ENCODE data around the gene PFKFB2. TPM values are rescaled to one million over a fixed set of nuclear protein-coding genes. Genes with fewer than 3 reads are reported as not detected.

PFKFB2 gene
- total and polyA plus RNA-seq, 4 donors, result 3.0 to 13.7 (median 7.8) TPM

DNA sequence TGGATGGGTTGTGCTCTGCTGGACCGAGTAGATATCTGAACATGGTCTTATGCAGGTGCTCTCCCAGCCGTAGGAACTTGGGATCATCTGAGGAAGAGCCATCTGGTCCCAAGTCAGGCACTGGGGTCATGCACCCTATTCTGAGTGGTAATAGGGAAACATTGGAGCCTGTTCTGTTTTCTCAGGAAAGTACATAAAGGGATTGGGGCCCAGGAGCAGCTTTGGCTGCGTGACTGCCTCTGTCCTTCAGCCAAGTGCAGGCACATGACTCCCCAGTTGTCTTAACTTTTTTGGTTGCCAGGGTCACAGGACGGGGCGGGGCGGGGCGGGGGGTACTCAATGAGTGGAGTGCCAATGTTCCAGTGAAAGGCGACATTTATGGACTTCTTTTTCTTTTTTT, 11.5 kb downstream of the PFKFB2 start:
- Histone ChIP-seq H3K4me3 (ENCODE audit: low read length in 2 of 2) (no peak overlapping the region), H3K36me3 (ENCODE audit: control insufficient read depth in 1 of 2, insufficient read depth in 2 of 2, low read length in 1 of 2) (peaks cover 3 to 9% of the 10 kb centered on the region in 2 donors), H3K27ac (ENCODE audit: low read depth in 1 of 2, low read length in 2 of 2) (no peak overlapping the region), H3K4me1 (ENCODE audit: control insufficient read depth in 1 of 2, insufficient read depth in 2 of 2, low read length in 2 of 2) (no peaks in the 10 kb centered on the region), H3K27me3 (ENCODE audit: control insufficient read depth in 1 of 2, insufficient read depth in 2 of 2, low read length in 1 of 2) (no peaks in the 10 kb centered on the region), H3K9me3 (ENCODE audit: control insufficient read depth, low read length) (no peaks in the 10 kb centered on the region)
- intact Hi-C loops (cut with DNase I), result no loop called here
- 52 to 69% methylated on average over 8 of the region's 8 CpGs for whole genome bisulfite sequencing, 2 donors
- no peak for DNase-seq
- peak; percentile 57 for ATAC-seq (ENCODE audit: low FRiP score)

DNA sequence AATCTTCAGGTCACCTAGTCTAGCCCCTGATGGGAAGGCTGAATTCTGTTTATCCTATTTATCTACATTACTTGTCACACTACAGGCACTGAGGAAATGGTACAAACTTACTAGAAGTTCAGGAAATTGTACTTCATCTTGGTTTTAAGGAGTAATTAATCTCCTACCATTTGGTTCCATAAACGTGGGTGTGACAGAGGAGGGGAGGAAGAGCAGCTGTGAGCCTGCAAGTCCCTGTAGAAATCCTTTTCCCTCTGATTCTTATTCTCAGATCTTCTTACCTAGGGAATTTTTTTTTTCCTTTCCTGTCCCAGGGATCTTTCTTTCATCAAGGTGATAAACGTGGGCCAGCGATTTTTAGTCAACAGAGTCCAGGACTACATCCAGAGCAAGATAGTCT, 14.1 kb downstream of the PFKFB2 start:
- Histone ChIP-seq H3K4me1 (ENCODE audit: control insufficient read depth in 1 of 2, insufficient read depth in 2 of 2, low read length in 2 of 2) (no peaks in the 10 kb centered on the region), H3K4me3 (ENCODE audit: low read length in 2 of 2) (no peak overlapping the region), H3K9me3 (ENCODE audit: control insufficient read depth, low read length) (no peaks in the 10 kb centered on the region), H3K27ac (ENCODE audit: low read depth in 1 of 2, low read length in 2 of 2) (no peak overlapping the region), H3K36me3 (ENCODE audit: control insufficient read depth in 1 of 2, insufficient read depth in 2 of 2, low read length in 1 of 2) (peaks cover 3 to 9% of the 10 kb centered on the region in 2 donors), H3K27me3 (ENCODE audit: control insufficient read depth in 1 of 2, insufficient read depth in 2 of 2, low read length in 1 of 2) (no peaks in the 10 kb centered on the region)
- 55 to 63% methylated on average over 3 of the region's 3 CpGs for WGBS, 2 donors
- ATAC-seq (ENCODE audit: low FRiP score) (no peak), DNase-seq (no peak)
- intact Hi-C loops (cut with DNase I), result no loop called here

DNA sequence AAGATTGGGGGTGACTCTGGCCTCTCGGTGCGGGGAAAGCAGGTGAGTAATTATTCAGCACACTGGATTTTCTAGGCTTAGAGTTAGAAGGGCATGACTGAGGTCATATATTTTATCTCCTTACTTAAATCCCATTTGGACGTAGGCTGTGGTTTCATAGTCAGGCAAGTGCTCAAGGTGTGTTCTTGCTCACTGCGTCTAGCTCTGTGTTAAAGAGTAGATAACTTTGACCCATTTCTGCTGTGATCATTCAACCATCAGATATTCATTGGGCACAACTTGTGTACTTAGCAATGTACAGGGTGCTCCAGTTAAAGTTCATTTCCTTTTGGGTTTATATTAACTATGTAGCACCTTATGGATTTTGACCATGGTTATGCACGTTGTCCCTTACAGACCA, 14.6 kb downstream of the PFKFB2 start:
- Histone ChIP-seq H3K4me3 (ENCODE audit: low read length in 2 of 2) (no peak overlapping the region), H3K4me1 (ENCODE audit: control insufficient read depth in 1 of 2, insufficient read depth in 2 of 2, low read length in 2 of 2) (no peaks in the 10 kb centered on the region), H3K27ac (ENCODE audit: low read depth in 1 of 2, low read length in 2 of 2) (no peak overlapping the region), H3K36me3 (ENCODE audit: control insufficient read depth in 1 of 2, insufficient read depth in 2 of 2, low read length in 1 of 2) (peaks cover 3 to 9% of the 10 kb centered on the region in 2 donors), H3K27me3 (ENCODE audit: control insufficient read depth in 1 of 2, insufficient read depth in 2 of 2, low read length in 1 of 2) (no peaks in the 10 kb centered on the region), H3K9me3 (ENCODE audit: control insufficient read depth, low read length) (no peaks in the 10 kb centered on the region)
- intact Hi-C loops (cut with DNase I), result no loop called here
- WGBS, 2 donors, result 72 to 81% methylated on average over 5 of the region's 5 CpGs
- ATAC-seq (ENCODE audit: low FRiP score) (no peak), DNase-seq (no peak)

DNA sequence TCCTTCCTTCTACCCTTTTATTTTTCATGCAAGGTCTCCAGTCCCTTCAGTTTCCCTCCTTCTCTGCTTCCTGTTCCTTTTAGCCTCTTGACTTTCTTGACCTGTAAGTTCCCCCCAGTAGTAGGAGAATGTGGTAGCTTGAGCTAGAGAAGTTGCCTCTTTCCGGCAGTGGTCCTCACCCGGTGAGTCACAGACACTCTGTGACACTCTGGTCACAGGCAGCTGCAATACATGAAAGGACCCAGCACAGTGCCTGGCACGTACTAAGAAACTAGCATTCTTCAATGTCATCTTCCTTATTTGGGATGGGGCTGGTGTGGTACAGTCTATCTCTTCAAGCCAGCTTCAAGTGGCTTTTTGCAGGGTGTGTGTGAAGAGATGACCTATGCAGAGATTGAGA, 16.0 kb downstream of the PFKFB2 start:
- WGBS, 2 donors, result 84 to 92% methylated on average over 3 of the region's 3 CpGs
- no peak overlapping the region for H3K4me3 ChIP-seq (ENCODE audit: low read length in 2 of 2)
- H3K4me1 ChIP-seq (ENCODE audit: control insufficient read depth in 1 of 2, insufficient read depth in 2 of 2, low read length in 2 of 2), result no peaks in the 10 kb centered on the region
- ATAC-seq (ENCODE audit: low FRiP score), result no peak
- no peaks in the 10 kb centered on the region for H3K9me3 ChIP-seq (ENCODE audit: control insufficient read depth, low read length)
- no peak for DNase-seq
- H3K27ac ChIP-seq (ENCODE audit: low read depth in 1 of 2, low read length in 2 of 2), result no peak overlapping the region
- intact Hi-C loops (cut with DNase I), result no loop called here
- no peaks in the 10 kb centered on the region for H3K27me3 ChIP-seq (ENCODE audit: control insufficient read depth in 1 of 2, insufficient read depth in 2 of 2, low read length in 1 of 2)
- H3K36me3 ChIP-seq (ENCODE audit: control insufficient read depth in 1 of 2, insufficient read depth in 2 of 2, low read length in 1 of 2), result peaks cover 0 to 3% of the 10 kb centered on the region in 2 donors

DNA sequence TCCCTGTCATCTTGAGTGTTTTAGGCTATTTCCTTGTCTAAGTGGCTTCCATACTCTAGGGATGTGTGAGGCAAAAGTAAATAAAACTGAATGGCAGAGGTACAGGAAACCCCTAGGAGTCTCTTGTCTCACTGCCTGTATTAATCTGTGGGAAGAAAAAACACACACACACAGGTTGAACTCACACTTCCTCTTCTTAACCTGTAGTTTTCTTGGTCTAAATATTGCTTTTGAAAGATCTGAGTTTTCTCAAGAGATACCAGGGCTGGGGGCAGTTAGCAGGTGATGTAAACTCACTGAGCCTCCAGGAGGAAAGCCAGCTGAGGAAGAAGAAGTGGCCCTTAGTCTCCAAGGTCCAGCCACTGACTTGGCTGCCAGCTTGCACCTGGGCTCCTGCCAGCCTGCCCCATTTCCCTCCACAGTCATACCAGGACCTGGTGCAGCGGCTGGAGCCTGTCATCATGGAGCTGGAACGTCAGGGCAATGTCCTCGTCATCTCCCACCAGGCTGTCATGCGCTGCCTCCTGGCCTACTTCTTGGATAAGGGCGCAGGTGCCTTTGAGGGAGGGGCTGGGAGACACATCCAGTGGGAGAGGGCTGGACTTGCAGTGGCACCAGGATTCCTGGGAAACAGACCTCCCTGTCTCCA, 16.9 kb downstream of the PFKFB2 start:
- no peaks in the 10 kb centered on the region for H3K27me3 ChIP-seq (ENCODE audit: control insufficient read depth in 1 of 2, insufficient read depth in 2 of 2, low read length in 1 of 2)
- no peak overlapping the region for H3K27ac ChIP-seq (ENCODE audit: low read depth in 1 of 2, low read length in 2 of 2)
- DNase-seq (no peak), ATAC-seq (ENCODE audit: low FRiP score) (no peak)
- WGBS, 2 donors, result 92 to 94% methylated on average over 5 of the region's 5 CpGs
- peaks cover 0 to 3% of the 10 kb centered on the region in 2 donors for H3K36me3 ChIP-seq (ENCODE audit: control insufficient read depth in 1 of 2, insufficient read depth in 2 of 2, low read length in 1 of 2)
- intact Hi-C loops (cut with DNase I), result no loop called here
- no peaks in the 10 kb centered on the region for H3K9me3 ChIP-seq (ENCODE audit: control insufficient read depth, low read length)
- no peaks in the 10 kb centered on the region for H3K4me1 ChIP-seq (ENCODE audit: control insufficient read depth in 1 of 2, insufficient read depth in 2 of 2, low read length in 2 of 2)
- H3K4me3 ChIP-seq (ENCODE audit: low read length in 2 of 2), result no peak overlapping the region

DNA sequence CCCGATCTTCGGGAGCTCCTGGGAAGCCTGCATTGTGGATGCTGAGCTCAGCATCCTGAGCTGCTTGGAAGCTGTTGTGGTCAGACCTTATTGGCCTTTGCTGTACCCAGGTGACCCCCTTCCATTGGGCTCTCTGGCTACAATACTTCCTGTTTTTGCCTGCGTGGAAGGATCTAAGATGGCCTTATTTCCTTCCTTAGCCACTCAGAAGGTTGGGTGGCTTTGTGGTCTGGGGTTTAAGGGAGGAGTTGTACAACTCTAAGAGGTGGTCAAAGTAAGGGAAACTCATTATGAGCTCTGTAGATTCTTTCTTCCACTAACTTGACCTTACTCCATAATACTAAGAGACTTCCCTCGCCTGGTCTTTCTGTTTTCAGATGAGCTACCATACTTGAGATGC, 17.7 kb downstream of the PFKFB2 start:
- Histone ChIP-seq H3K4me1 (ENCODE audit: control insufficient read depth in 1 of 2, insufficient read depth in 2 of 2, low read length in 2 of 2) (no peaks in the 10 kb centered on the region), H3K27ac (ENCODE audit: low read depth in 1 of 2, low read length in 2 of 2) (no peak overlapping the region), H3K27me3 (ENCODE audit: control insufficient read depth in 1 of 2, insufficient read depth in 2 of 2, low read length in 1 of 2) (no peaks in the 10 kb centered on the region), H3K9me3 (ENCODE audit: control insufficient read depth, low read length) (no peaks in the 10 kb centered on the region), H3K4me3 (ENCODE audit: low read length in 2 of 2) (no peak overlapping the region), H3K36me3 (ENCODE audit: control insufficient read depth in 1 of 2, insufficient read depth in 2 of 2, low read length in 1 of 2) (peaks cover 0 to 3% of the 10 kb centered on the region in 2 donors)
- intact Hi-C loops (cut with DNase I), result no loop called here
- ATAC-seq (ENCODE audit: low FRiP score) (no peak), DNase-seq (no peak)
- WGBS, 2 donors, result 93 to 96% methylated on average over 4 of the region's 4 CpGs

DNA sequence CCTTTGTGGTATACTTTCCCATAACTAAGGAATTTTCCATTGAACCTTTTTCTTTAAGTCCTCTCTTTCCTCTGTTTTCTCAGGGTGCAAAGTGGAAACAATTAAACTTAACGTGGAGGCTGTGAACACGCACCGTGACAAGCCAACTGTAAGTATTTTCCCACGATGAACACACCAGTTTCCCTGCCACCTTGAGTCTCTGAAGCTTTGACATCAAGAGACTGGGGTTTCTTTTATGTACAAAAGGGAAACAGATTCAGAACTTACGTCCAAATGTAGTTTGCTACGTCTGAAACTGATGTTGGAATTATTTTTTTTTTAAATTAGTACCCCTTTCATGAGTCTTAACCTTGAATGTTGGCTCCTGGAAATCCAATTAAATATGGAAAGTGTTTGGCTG, 18.4 kb downstream of the PFKFB2 start:
- Histone ChIP-seq H3K4me3 (ENCODE audit: low read length in 2 of 2) (no peak overlapping the region), H3K36me3 (ENCODE audit: control insufficient read depth in 1 of 2, insufficient read depth in 2 of 2, low read length in 1 of 2) (peaks cover 0 to 3% of the 10 kb centered on the region in 2 donors), H3K4me1 (ENCODE audit: control insufficient read depth in 1 of 2, insufficient read depth in 2 of 2, low read length in 2 of 2) (no peaks in the 10 kb centered on the region), H3K27me3 (ENCODE audit: control insufficient read depth in 1 of 2, insufficient read depth in 2 of 2, low read length in 1 of 2) (no peaks in the 10 kb centered on the region), H3K27ac (ENCODE audit: low read depth in 1 of 2, low read length in 2 of 2) (no peak overlapping the region), H3K9me3 (ENCODE audit: control insufficient read depth, low read length) (no peaks in the 10 kb centered on the region)
- intact Hi-C loops (cut with DNase I), result no loop called here
- DNase-seq (no peak), ATAC-seq (ENCODE audit: low FRiP score) (no peak)
- 85 to 86% methylated on average over 6 of the region's 6 CpGs for WGBS, 2 donors

DNA sequence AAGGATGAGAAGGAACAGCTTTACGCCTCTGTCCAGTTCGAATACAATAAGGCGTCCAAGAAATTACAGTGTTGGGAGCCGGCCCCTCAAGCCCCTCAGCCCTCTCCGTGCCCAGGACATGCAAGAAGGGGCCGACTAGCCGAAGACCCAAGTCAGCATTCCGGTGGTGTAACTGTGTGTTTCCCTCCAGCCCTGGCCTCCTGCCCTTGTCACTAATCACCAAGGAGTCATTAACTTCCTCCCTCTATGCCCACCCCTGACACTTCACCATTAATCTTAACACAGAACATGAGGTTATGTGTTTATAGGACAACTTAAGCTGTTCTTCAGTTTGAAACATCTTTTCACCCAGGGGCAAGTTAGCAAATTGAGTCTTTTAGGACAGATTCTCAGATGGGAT, 19.2 kb downstream of the PFKFB2 start:
- Histone ChIP-seq H3K9me3 (ENCODE audit: control insufficient read depth, low read length) (no peaks in the 10 kb centered on the region), H3K27me3 (ENCODE audit: control insufficient read depth in 1 of 2, insufficient read depth in 2 of 2, low read length in 1 of 2) (no peaks in the 10 kb centered on the region), H3K36me3 (ENCODE audit: control insufficient read depth in 1 of 2, insufficient read depth in 2 of 2, low read length in 1 of 2) (peaks cover 0 to 3% of the 10 kb centered on the region in 2 donors), H3K4me3 (ENCODE audit: low read length in 2 of 2) (no peak overlapping the region), H3K4me1 (ENCODE audit: control insufficient read depth in 1 of 2, insufficient read depth in 2 of 2, low read length in 2 of 2) (no peaks in the 10 kb centered on the region), H3K27ac (ENCODE audit: low read depth in 1 of 2, low read length in 2 of 2) (no peak overlapping the region)
- ATAC-seq (ENCODE audit: low FRiP score) (no peak), DNase-seq (no peak)
- 81 to 82% methylated on average over 8 of the region's 8 CpGs for WGBS, 2 donors
- intact Hi-C loops (cut with DNase I), result no loop called here

DNA sequence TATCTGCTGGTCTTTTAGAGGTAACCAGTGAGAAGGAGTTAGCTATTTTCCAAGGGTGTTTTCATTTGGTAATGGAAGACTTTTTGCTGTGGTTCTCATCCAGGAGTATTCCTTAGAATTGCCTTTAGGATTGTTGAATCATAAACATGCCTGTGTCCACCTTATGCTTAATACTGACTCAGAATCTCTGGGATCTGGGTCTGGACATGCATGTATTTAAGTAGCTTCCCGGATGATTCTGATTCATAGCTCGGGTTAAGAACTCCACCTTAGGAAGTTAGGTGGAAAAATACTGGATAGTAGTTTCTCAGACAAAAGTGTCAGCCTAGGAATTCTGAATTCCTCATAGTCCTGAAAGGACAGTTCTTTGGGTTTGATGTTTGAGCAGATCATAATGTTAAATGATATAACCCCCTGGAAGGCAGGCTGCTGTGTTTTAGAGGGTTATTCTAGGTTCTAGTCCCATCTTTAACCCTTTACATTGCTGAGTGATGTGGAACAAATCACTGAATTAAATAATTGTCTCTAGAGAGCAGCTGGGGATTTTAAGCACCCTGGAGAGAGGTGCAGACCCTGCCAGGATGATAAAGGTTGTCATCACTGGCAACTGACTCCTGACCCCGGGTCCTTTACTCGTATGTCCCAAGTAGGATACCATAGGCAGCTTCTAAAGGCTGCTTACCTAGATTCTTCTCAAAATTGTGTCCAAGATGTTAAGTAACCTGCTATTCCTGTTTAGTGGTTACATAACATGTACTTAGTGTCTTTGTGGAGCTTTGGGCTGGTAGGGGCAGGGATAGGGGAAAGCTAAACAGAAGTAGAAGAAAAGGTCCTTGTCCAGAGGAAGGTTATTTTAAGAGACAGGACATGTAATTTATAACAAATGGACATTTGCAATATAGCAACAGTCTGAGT, 21.1 kb downstream of the PFKFB2 start:
- ATAC-seq (ENCODE audit: low FRiP score), result no peak
- intact Hi-C loops (cut with DNase I), result no loop called here
- H3K4me1 ChIP-seq (ENCODE audit: control insufficient read depth in 1 of 2, insufficient read depth in 2 of 2, low read length in 2 of 2), result no peaks in the 10 kb centered on the region
- WGBS, 2 donors, result 69 to 74% methylated on average over 4 of the region's 4 CpGs
- DNase-seq, result no peak
- peaks cover 0 to 1% of the 10 kb centered on the region in 2 donors for H3K36me3 ChIP-seq (ENCODE audit: control insufficient read depth in 1 of 2, insufficient read depth in 2 of 2, low read length in 1 of 2)
- H3K27me3 ChIP-seq (ENCODE audit: control insufficient read depth in 1 of 2, insufficient read depth in 2 of 2, low read length in 1 of 2), result no peaks in the 10 kb centered on the region
- H3K27ac ChIP-seq (ENCODE audit: low read depth in 1 of 2, low read length in 2 of 2), result no peak overlapping the region
- H3K9me3 ChIP-seq (ENCODE audit: control insufficient read depth, low read length), result no peaks in the 10 kb centered on the region
- H3K4me3 ChIP-seq (ENCODE audit: low read length in 2 of 2), result no peak overlapping the region
